RWPE1 (cell line): ENCODE data around the gene SNX2.

ENCODE experiments used
- CTCF ChIA-PET: fragments of 350-600 bp; sonication (Branson Sonifier 250); formaldehyde crosslinking; extraction: SDS; loops from one replicate; lab custom pipeline; 2021; lab: Yijun Ruan, JAX
- POLR2A ChIA-PET: fragments of 400-600 bp; formaldehyde crosslinking; extraction: SDS; loops from one replicate; lab custom pipeline; 2020; ENCODE audit warnings: antibody characterized with exemption; ENCODE audit not compliant: low non-redundant PET; lab: Yijun Ruan, JAX
- DNase-seq: peaks from one replicate; pipeline ENCODE4 v3.0.0; 2012; ENCODE audit warnings: low spot score
- H3K27ac ChIP-seq: fragments of 450-650 bp; 2 replicates; pipeline ENCODE4 v1.5.1; 2017
- CTCF ChIP-seq: fragments of 450-650 bp; conservative IDR thresholded peaks from 2 replicates; pipeline ENCODE4 v1.5.1; 2017; ENCODE audit warnings: low read depth, mild to moderate bottlenecking

The SNX2 gene

GRCh38 chr5:122870219-122870856 is 95.5 kb downstream of the SNX2 start:
- DNase-seq: no peak
- ChIA-PET CTCF (interaction anchor here (0.5 kb wide), 1 partner anchor 54 kb away, joined by 3 read pairs; no protein-coding TSS in a partner anchor), POLR2A (no interaction called here)
- H3K27ac ChIP-seq: no peak overlapping the region
- TF ChIP-seq CTCF: no peak

- no peak for DNase-seq
- no peak for TF ChIP-seq CTCF
- ChIA-PET CTCF (no interaction called here), POLR2A (no interaction called here)
- H3K27ac ChIP-seq: no peak overlapping the region
Observed at GRCh38 chr5:122871661-122872060, 96.8 kb downstream of the SNX2 start.

GRCh38 chr5:122874179-122874875 is 99.4 kb downstream of the SNX2 start:
- ChIA-PET POLR2A (no interaction called here), CTCF (no interaction called here)
- no peak overlapping the region for H3K27ac ChIP-seq
- DNase-seq: no peak
- TF ChIP-seq CTCF: no peak

GRCh38 chr5:122877518-122877917 is 102.6 kb downstream of the SNX2 start:
- no peak for DNase-seq
- TF ChIP-seq CTCF: no peak
- H3K27ac ChIP-seq: no peak overlapping the region
- POLR2A ChIA-PET: no interaction called here
- CTCF ChIA-PET: no interaction called here

- H3K27ac ChIP-seq: no peak overlapping the region
- ChIA-PET CTCF (no interaction called here), POLR2A (no interaction called here)
- no peak for DNase-seq
- TF ChIP-seq CTCF: no peak
Observed at GRCh38 chr5:122879076-122879475, 104.2 kb downstream of the SNX2 start.
